IMR-90 (cell line): ENCODE measurements around the gene FBXL19. TPM values are rescaled to one million over a fixed set of nuclear protein-coding genes. Genes with fewer than 3 reads are reported as not detected.

ENCODE experiments used
- polyA plus RNA-seq, 3 experiments: library from polyadenylated mRNA; depleted of rRNA; stranded (reverse); fragments of >200 nt; gene quantifications; 2 replicates each; pipeline ENCODE4 v1.2.3, GENCODE V29; 2012; ENCODE audit warnings: low replicate concordance in 1 of 3
- total RNA-seq: library from RNA; depleted of rRNA; stranded (reverse); fragments of >200 nt; gene quantifications from 2 replicates; pipeline ENCODE4 v1.2.3, GENCODE V29; 2012
- TF ChIP-seq, protein P1 (sequence below): fragments of 150-350 bp; IDR thresholded peaks from 2 replicates; pipeline ENCODE4 v1.6.1; 2017; ENCODE audit warnings: mild to moderate bottlenecking, antibody characterized with exemption, low read length, low read depth

Gene FBXL19
- total and polyA plus RNA-seq, 2 of the 4 experiments (the other 2 are of a cell fraction) = 5.0 to 13.8 TPM

DNA sequence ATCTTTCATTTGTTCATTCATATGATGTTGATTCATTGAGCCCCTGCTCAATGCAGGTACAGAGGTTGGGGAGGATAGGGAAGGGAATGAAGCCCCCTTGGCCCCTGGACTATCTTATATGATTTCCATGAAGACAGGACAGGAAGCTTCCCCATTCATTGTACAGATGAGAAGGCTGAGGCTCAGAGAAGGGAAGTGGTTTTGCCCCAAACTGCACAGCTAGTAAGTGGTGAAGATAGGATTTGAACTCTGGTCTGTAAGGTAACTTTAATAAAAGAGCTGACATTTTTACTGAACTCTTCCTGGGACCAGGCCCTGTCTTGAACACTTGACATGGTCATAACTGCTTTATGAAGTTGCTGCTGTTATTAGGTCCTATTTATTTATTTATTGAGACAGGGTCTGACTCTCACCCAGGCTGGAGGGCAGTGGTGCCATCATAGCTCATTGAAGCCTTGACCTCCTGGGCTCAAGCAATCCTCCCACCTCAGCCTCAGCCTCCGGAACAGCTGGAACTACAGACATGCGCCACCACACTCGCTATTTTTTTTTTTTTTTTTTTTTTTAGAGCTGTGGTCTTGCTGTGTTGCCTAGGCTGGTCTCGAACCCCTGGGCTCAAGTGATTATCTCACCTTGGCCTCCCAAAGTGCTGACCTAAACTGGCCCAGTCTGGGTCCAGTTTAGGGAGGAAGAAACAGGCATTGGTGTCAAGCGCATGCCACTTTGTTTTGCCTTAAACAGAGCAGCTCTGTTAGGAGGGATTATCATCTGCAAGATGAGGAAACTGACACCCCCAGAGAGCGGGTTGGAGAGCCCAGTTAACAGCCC lies 22.0 kb upstream of the FBXL19 start (continued):
- TF ChIP-seq, protein P1, sequence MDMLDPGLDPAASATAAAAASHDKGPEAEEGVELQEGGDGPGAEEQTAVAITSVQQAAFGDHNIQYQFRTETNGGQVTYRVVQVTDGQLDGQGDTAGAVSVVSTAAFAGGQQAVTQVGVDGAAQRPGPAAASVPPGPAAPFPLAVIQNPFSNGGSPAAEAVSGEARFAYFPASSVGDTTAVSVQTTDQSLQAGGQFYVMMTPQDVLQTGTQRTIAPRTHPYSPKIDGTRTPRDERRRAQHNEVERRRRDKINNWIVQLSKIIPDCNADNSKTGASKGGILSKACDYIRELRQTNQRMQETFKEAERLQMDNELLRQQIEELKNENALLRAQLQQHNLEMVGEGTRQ = no peak
